Activated CD4-positive, alpha-beta T cell treated with anti-CD3 and anti-CD28 coated beads for 48 hours (primary cell): ENCODE data around the gene SH2D3C.

Experiments
- DNase-seq: peaks from one replicate; pipeline ENCODE4 v3.0.0-alpha.2; 2020

Gene SH2D3C

GRCh38 chr9:127716412-127716811 lies 62.1 kb downstream of the SH2D3C start:
- DNase-seq: no peak

GRCh38 chr9:127715470-127716337 lies 62.8 kb downstream of the SH2D3C start, which contains the start of the genes PTRH1 and TTC16:
Gene PTRH1 (minus strand): TSS chr9:127715663. CDS start chr9:127715639, 24 bp downstream.
Gene TTC16 (plus strand): TSS chr9:127716079. CDS start chr9:127716146, 67 bp downstream.
- DNase-seq: peak; percentile 98

- peak; percentile 22 for DNase-seq
Observed at GRCh38 chr9:127714951-127715469, 63.5 kb downstream of the SH2D3C start.

- no peak for DNase-seq
Observed at GRCh38 chr9:127714020-127714750, 64.3 kb downstream of the SH2D3C start.

- DNase-seq: no peak
Observed at GRCh38 chr9:127712867-127713266, 65.6 kb downstream of the SH2D3C start.

- DNase-seq: no peak
Observed at GRCh38 chr9:127712371-127712770, 66.1 kb downstream of the SH2D3C start.

GRCh38 chr9:127711831-127712274 lies 66.6 kb downstream of the SH2D3C start:
- no peak for DNase-seq

- DNase-seq: peak; percentile 16
Observed at GRCh38 chr9:127711226-127711701, 67.2 kb downstream of the SH2D3C start.

GRCh38 chr9:127710204-127710783 lies 68.2 kb downstream of the SH2D3C start:
- DNase-seq: no peak

GRCh38 chr9:127708952-127709587 lies 69.4 kb downstream of the SH2D3C start:
- DNase-seq: no peak

GRCh38 chr9:127707766-127708165 lies 70.7 kb downstream of the SH2D3C start:
- peak; percentile 47 for DNase-seq

- no peak for DNase-seq
Observed at GRCh38 chr9:127706836-127707241, 71.6 kb downstream of the SH2D3C start, which contains the start of gene CFAP157. Gene CFAP157 (plus strand): TSS chr9:127706988. CDS start chr9:127707032, 44 bp downstream.

- DNase-seq: no peak
Observed at GRCh38 chr9:127705577-127706379, 72.7 kb downstream of the SH2D3C start.

GRCh38 chr9:127703289-127703946 lies 75.0 kb downstream of the SH2D3C start:
- no peak for DNase-seq

- no peak for DNase-seq
Observed at GRCh38 chr9:127700594-127701255, 77.7 kb downstream of the SH2D3C start.

- no peak for DNase-seq
Observed at GRCh38 chr9:127700140-127700539, 78.3 kb downstream of the SH2D3C start.

GRCh38 chr9:127698985-127699670 lies 79.3 kb downstream of the SH2D3C start:
- DNase-seq: peak; percentile 92

- no peak for DNase-seq
Observed at GRCh38 chr9:127698386-127698785, 80.1 kb downstream of the SH2D3C start.

GRCh38 chr9:127697575-127697974 lies 80.9 kb downstream of the SH2D3C start:
- DNase-seq: no peak
